Lung (tissue), 16 donors: Measurements from ENCODE around the gene P2RX1. TPM values are rescaled to one million over a fixed set of nuclear protein-coding genes. Genes with fewer than 3 reads are reported as not detected.

Source experiments
- ATAC-seq: fragments of 200-7000 bp; cut with Tn5 transposase; one replicate; pipeline ENCODE4 v1.9.1; 2020; ENCODE audit warnings: moderate number of reproducible peaks; ENCODE audit not compliant: insufficient read depth, low FRiP score
- DNase-seq, 3 donors: peaks; one replicate each; pipeline ENCODE4 v3.0.0-alpha.2; 2013 to 2017
- H3K27ac ChIP-seq, 2 donors: one replicate each; pipeline ENCODE4 v1.5.1; 2013; ENCODE audit warnings: mild to moderate bottlenecking in 2 of 2, moderate library complexity in 2 of 2, control low read depth in 1 of 2, inconsistent platforms in 1 of 2, low read depth in 1 of 2, low read length in 1 of 2
- H3K27me3 ChIP-seq, 3 donors: one replicate each; pipeline ENCODE4 v1.5.1; 2013; ENCODE audit warnings: low read length in 2 of 3; ENCODE audit not compliant: control insufficient read depth in 3 of 3, insufficient read depth in 3 of 3
- H3K36me3 ChIP-seq, 4 donors: one replicate each; pipeline ENCODE4 v1.5.1; 2013; ENCODE audit warnings: low read length in 4 of 4, mild to moderate bottlenecking in 1 of 4, moderate library complexity in 1 of 4; ENCODE audit not compliant: control insufficient read depth in 4 of 4, insufficient read depth in 4 of 4
- H3K4me1 ChIP-seq, 5 donors: one replicate each; pipeline ENCODE4 v1.5.1; 2013; ENCODE audit warnings: low read length in 5 of 5, mild to moderate bottlenecking in 2 of 5, moderate library complexity in 1 of 5; ENCODE audit not compliant: control insufficient read depth in 5 of 5, insufficient read depth in 5 of 5
- H3K4me3 ChIP-seq: one replicate; pipeline ENCODE4 v1.5.1; 2013; ENCODE audit warnings: mild to moderate bottlenecking, control low read depth, moderate library complexity
- H3K9ac ChIP-seq, 2 donors: one replicate each; pipeline ENCODE4 v1.5.1; 2013; ENCODE audit warnings: low read length in 2 of 2, control low read depth in 1 of 2; ENCODE audit not compliant: insufficient read depth in 1 of 2
- H3K9me3 ChIP-seq, 4 donors: one replicate each; pipeline ENCODE4 v1.5.1; 2013; ENCODE audit warnings: low read length in 3 of 4, mild to moderate bottlenecking in 1 of 4, moderate library complexity in 1 of 4; ENCODE audit not compliant: control insufficient read depth in 4 of 4, insufficient read depth in 3 of 4
- WGBS, 2 donors: extraction: QIAGEN DNeasy Blood & Tissue Kit; methylation state at CpG; one replicate each; pipeline ENCODE4 v1.1.7; 2013; 5-methylcytosine and 5-hydroxymethylcytosine counted together
- long read RNA-seq, 5 donors: transcript quantifications; one replicate each; lab custom pipeline, GENCODE V29; 2026
- polyA plus RNA-seq, 2 donors: library from polyadenylated mRNA; stranded (reverse); fragments of 200-250 nt; gene quantifications; one replicate each; pipeline ENCODE4 v1.2.1, GENCODE V29; 2013
- total RNA-seq, 2 donors: library from RNA; depleted of rRNA in 1 of 2; stranded (reverse); fragments of >200 nt in 1 of 2; gene quantifications; one replicate each; pipeline ENCODE4 v1.2.1, GENCODE V29; 2014 to 2021
- TF ChIP-seq, protein P1 (sequence below): IDR thresholded peaks from 2 replicates; pipeline ENCODE4 v1.5.1; 2012; ENCODE audit warnings: mild to moderate bottlenecking; ENCODE audit errors: control extremely low read depth, extremely low read depth
- donor health status: control.
- donor health status: control.
- donor health status: Bipolar disorder and iron deficiency.
- donor health status: healthy.
- donor health status: DM: yes; HTN: yes; CAD: no.

P2RX1 gene
- 10 to 100 TPM in 1 of 2 donors, 1 to 10 TPM in 1; 4.6 to 16.4 TPM for total RNA-seq
- 10 to 100 TPM in 1 of 2 donors, 1 to 10 TPM in 1; 7.0 to 14.0 TPM for polyA plus RNA-seq
- long read RNA-seq, donor 1, result 0 reads
- long read RNA-seq, donor 2, result 0 reads
- long read RNA-seq, donor 3, partial matches to known transcripts, result 0 of 2 reads
- long read RNA-seq, donor 3, other reads (novel, unspliced or antisense), result 0 of 2 reads
- long read RNA-seq, donor 4, result 0 reads
- long read RNA-seq, donor 5, partial matches to known transcripts, result 0 of 1 reads
- long read RNA-seq, donor 5, other reads (novel, unspliced or antisense), result 0 of 1 reads

DNA sequence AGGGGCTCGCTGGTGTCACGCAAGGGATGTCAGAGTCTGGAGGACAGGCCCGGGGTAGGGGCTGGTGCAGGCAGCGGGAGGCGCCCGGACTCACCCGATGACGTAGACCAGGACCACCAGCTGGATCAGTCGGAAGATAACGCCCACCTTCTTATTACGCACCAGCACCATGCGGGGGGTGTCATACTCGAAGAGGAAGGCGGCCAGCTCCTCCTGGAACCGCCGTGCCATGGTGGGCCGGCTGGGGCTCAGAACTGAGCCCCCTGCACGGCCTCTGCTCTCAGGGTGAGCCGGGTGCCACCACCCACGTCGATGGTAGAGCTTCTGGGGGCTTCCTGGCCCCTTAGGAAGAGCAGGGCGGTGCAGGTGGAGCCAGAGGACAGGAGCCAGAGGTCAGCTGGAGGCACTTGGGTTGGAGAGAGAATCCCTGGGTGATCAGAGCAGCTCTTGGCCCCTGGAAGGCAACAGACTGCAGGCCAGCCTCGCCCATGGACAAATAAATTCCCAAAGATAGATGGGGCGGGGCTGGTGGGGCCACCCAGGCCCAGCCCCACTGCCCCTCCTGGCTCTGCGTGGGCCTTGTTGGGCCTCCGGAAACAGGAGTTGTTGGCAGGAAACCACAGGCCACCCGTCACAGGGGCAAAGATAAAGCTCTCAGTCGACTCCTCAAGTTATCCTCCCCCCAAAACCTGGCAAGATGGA, at the start of gene P2RX1:
Gene P2RX1, minus strand, starts transcription at position 471 of the 702 bp plus-strand sequence. Its CDS starts 240 bp downstream, at position 231.
- Histone ChIP-seq H3K36me3 (no peaks in the 10 kb centered on the region), H3K9me3 (no peaks in the 10 kb centered on the region), H3K9ac (no peak within 1 kb of the TSS), H3K4me1 (peaks cover 0 to 33% (median 19%) of the 10 kb centered on the region in 5 donors), H3K27ac (peak within 1 kb of the TSS in 1 of 2 donors; percentile 76), H3K4me3 (no peak within 1 kb of the TSS), H3K27me3 (no peaks in the 10 kb centered on the region)
- no peak for ATAC-seq
- 31 to 53% methylated on average over 28 of the region's 28 CpGs for WGBS, 2 donors
- TF ChIP-seq, protein P1, sequence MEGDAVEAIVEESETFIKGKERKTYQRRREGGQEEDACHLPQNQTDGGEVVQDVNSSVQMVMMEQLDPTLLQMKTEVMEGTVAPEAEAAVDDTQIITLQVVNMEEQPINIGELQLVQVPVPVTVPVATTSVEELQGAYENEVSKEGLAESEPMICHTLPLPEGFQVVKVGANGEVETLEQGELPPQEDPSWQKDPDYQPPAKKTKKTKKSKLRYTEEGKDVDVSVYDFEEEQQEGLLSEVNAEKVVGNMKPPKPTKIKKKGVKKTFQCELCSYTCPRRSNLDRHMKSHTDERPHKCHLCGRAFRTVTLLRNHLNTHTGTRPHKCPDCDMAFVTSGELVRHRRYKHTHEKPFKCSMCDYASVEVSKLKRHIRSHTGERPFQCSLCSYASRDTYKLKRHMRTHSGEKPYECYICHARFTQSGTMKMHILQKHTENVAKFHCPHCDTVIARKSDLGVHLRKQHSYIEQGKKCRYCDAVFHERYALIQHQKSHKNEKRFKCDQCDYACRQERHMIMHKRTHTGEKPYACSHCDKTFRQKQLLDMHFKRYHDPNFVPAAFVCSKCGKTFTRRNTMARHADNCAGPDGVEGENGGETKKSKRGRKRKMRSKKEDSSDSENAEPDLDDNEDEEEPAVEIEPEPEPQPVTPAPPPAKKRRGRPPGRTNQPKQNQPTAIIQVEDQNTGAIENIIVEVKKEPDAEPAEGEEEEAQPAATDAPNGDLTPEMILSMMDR, result no peak
- DNase-seq, result peak; percentile 41 to 69 (median 54)

GRCh38 chr17:3965118-3965800, 49.0 kb upstream of the P2RX1 start:
- Histone ChIP-seq H3K4me3 (no peak overlapping the region), H3K36me3 (no peaks in the 10 kb centered on the region), H3K27ac (peak overlapping the region in 1 of 2 donors; percentile 79), H3K9ac (no peak overlapping the region), H3K9me3 (no peaks in the 10 kb centered on the region), H3K4me1 (peaks cover 0 to 16% (median 4%) of the 10 kb centered on the region in 5 donors), H3K27me3 (peaks cover 0 to 33% (median 27%) of the 10 kb centered on the region in 3 donors)
- WGBS, 2 donors, result 12 to 19% methylated on average over 16 to 17 of the region's 17 CpGs
- TF ChIP-seq, protein P1, result no peak
- ATAC-seq (peak; percentile 42), DNase-seq (peak in 2 of 3 donors; percentile 31 to 45)

DNA sequence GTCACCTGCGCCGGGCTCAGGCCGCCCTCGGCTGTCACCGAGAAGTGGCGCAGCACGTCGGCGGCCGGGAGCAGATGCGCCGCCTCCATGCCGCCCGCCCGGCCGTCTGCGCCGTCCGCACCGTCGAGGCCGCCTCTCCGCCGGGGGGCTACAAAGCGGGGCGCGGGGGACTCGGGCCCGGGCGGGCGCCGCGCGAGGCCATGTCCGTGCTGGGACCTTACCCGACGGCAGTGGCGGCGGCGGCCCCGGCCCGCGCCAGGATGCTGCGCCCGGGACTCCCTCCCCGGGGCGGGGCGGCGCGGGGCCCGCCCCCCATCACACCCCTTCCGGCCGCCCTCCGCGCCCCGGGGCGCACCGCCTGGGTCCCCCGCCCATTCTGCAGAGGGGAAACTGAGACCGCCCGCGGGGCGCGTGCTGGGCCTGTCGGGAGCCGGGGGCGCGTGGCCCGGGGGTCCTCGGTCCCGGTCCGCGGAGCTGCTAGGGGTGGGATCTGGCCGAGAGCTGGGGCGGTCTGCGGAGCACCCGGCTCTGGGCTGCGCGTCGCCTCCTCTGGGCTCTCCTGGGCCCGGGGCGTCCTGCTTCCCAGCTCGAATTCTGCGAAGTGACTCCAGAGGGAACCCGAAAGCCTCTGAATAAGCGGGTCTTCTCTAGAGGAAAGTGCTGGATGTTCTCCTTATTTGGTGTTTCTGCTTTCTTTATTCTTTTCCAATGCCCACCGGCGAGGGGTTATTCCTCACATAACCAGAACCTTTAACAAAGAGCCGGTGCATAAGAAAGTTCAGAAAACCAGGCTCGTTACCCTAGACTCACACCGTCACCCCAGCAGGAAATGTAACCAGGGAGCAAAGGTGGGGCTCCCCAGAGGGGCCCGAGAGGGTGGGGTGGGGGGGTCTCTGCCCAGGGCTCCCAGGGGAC, 48.2 kb upstream of the P2RX1 start, which contains the start of gene ATP2A3:
Gene ATP2A3, minus strand, starts transcription at position 235 of the 915 bp plus-strand sequence. Its CDS starts 146 bp downstream, at position 89.
- Histone ChIP-seq H3K27ac (peak within 1 kb of the TSS in 1 of 2 donors; percentile 79), H3K4me3 (peak within 1 kb of the TSS; percentile 63), H3K4me1 (peaks cover 0 to 24% (median 9%) of the 10 kb centered on the region in 5 donors), H3K36me3 (no peaks in the 10 kb centered on the region), H3K27me3 (peaks cover 0 to 33% (median 27%) of the 10 kb centered on the region in 3 donors), H3K9me3 (no peaks in the 10 kb centered on the region), H3K9ac (no peak within 1 kb of the TSS)
- ATAC-seq (peak; percentile 64), DNase-seq (peak in 1 of 3 donors; percentile 15)
- 1% methylated on average over 59 to 92 of the region's 92 CpGs for WGBS, 2 donors
- TF ChIP-seq, protein P1, result no peak
